Effector memory CD8-positive, alpha-beta T cell (primary cell): ENCODE measurements around the gene MTHFR.

Experiments
- ATAC-seq: fragments of 150-1000 bp; cut with Tn5 transposase; replicated peaks from 2 replicates; pipeline ENCODE4 v1.10.0; 2021; ENCODE audit warnings: mild to moderate bottlenecking, moderate library complexity
- DNase-seq, 3 experiments: peaks; one replicate each; pipeline ENCODE4 v3.0.0; 2021
- H3K27ac Mint-ChIP-seq, 2 donors: one replicate each; pipeline ENCODE4 v1.8.0; 2022; ENCODE audit warnings: mild to moderate bottlenecking in 2 of 2, mixed read lengths in 2 of 2, moderate library complexity in 2 of 2
- H3K27me3 Mint-ChIP-seq, 2 donors: one replicate each; pipeline ENCODE4 v1.8.0; 2022; ENCODE audit warnings: mixed read lengths in 2 of 2
- H3K36me3 Mint-ChIP-seq: one replicate; pipeline ENCODE4 v1.8.0; 2022; ENCODE audit warnings: mild to moderate bottlenecking, moderate library complexity, mixed read lengths; ENCODE audit not compliant: insufficient read depth
- H3K4me1 Mint-ChIP-seq, 2 donors: one replicate each; pipeline ENCODE4 v1.8.0; 2022; ENCODE audit warnings: low read depth in 2 of 2, mixed read lengths in 2 of 2
- H3K4me3 Mint-ChIP-seq, 2 donors: one replicate each; pipeline ENCODE4 v1.8.0; 2022; ENCODE audit warnings: mild to moderate bottlenecking in 2 of 2, mixed read lengths in 2 of 2, moderate library complexity in 2 of 2
- H3K9me3 Mint-ChIP-seq, 2 donors: one replicate each; pipeline ENCODE4 v1.8.0; 2022; ENCODE audit warnings: mixed read lengths in 2 of 2

Gene MTHFR

GRCh38 chr1:11774753-11775152, 31.0 kb downstream of the MTHFR start:
- Mint-ChIP-seq H3K27ac (no peak overlapping the region), H3K27me3 (peaks cover 0 to 6% of the 10 kb centered on the region in 2 donors), H3K4me3 (no peak overlapping the region), H3K36me3 (no peaks in the 10 kb centered on the region), H3K4me1 (no peaks in the 10 kb centered on the region), H3K9me3 (no peaks in the 10 kb centered on the region)
- ATAC-seq = no peak
- DNase-seq = no peak

DNA sequence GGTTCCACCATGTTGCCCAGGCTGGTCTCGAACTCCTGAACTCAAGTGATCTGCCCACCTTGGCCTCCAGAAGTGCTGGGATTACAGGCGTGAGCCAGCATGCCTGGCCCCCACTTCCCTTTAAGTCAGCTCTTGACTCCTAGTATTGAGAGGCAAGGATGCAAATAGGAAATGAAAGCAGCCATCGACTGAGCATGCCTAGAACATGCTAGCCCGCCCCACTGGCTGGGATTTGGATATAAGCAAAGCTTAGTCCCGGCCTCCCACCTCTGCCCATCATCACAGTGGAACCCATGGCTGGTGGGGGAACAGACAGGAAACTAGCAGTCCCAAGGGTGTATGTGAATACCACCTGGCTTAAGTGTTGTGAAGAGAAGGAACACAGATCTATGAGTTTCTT, 33.3 kb downstream of the MTHFR start:
- no peaks in the 10 kb centered on the region for H3K9me3 Mint-ChIP-seq
- DNase-seq (no peak), ATAC-seq (no peak)
- H3K4me3 Mint-ChIP-seq = no peak overlapping the region
- H3K4me1 Mint-ChIP-seq = no peaks in the 10 kb centered on the region
- H3K27me3 Mint-ChIP-seq = peaks cover 0 to 6% of the 10 kb centered on the region in 2 donors
- H3K36me3 Mint-ChIP-seq = no peaks in the 10 kb centered on the region
- no peak overlapping the region for H3K27ac Mint-ChIP-seq

DNA sequence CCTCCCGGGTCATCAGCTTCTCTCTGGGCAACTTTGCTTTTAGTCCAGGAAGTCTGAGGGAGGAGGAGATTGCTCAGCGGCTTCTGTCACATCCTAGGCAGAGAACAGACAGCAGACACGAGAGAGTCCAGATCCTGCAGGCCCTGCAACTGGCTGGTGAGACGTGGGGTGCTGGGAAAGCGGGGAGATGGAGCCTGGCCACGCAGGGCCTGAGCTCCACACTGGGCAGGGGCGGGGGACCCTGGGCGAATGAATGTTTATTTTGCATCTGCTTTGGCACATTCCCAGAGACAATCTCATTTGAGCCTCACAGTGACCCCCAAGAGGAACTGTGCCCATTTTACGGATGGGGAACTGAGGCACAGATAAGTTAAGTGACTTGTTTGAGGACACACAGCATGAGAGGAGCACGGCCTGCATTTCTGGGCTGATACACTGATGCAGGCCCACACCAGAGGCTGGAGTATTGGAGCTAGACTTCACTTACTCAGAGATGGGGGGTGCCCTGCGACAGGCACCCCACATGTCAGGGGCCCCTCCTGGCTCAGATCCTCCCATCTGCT, 34.2 kb downstream of the MTHFR start:
- no peak for ATAC-seq
- no peak for DNase-seq
- Mint-ChIP-seq H3K27me3 (peaks cover 0 to 6% of the 10 kb centered on the region in 2 donors), H3K4me3 (no peak overlapping the region), H3K27ac (no peak overlapping the region), H3K4me1 (no peaks in the 10 kb centered on the region), H3K9me3 (no peaks in the 10 kb centered on the region), H3K36me3 (no peaks in the 10 kb centered on the region)

DNA sequence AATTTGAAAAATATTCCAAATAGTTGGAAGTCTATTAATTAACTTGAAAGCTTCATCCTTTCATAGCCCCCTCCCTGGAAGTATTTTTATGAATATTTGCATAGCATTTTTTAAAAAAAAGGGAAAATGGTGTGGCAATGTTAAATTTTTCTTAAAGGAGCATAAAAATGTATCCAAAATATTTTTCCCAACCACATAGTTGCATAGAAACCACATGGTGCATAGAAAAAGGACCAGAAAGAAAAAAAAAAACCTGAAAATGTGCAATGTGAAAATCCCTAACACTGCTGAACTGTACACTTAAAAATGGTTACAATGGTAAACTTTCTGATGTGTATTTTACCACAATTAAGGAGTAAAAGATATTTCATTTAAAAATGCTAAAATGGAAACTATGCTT, 35.8 kb downstream of the MTHFR start:
- ATAC-seq = no peak

GRCh38 chr1:11769274-11769673, 36.5 kb downstream of the MTHFR start:
- no peak for DNase-seq
- Mint-ChIP-seq H3K4me1 (no peaks in the 10 kb centered on the region), H3K9me3 (no peaks in the 10 kb centered on the region), H3K4me3 (no peak overlapping the region), H3K27me3 (peaks cover under 1 to 11% of the 10 kb centered on the region in 2 donors), H3K27ac (no peak overlapping the region), H3K36me3 (no peaks in the 10 kb centered on the region)
- no peak for ATAC-seq

More for the DNA sequence above, 35.8 kb downstream of the MTHFR start:
- H3K4me3 Mint-ChIP-seq = no peak overlapping the region
- H3K27ac Mint-ChIP-seq = no peak overlapping the region
- no peaks in the 10 kb centered on the region for H3K36me3 Mint-ChIP-seq
- peaks cover 6 to 9% of the 10 kb centered on the region in 2 donors for H3K27me3 Mint-ChIP-seq
- no peak for DNase-seq
- H3K4me1 Mint-ChIP-seq = no peaks in the 10 kb centered on the region
- H3K9me3 Mint-ChIP-seq = no peaks in the 10 kb centered on the region

GRCh38 chr1:11768821-11769220, 36.9 kb downstream of the MTHFR start:
- peaks cover 4 to 15% of the 10 kb centered on the region in 2 donors for H3K27me3 Mint-ChIP-seq
- H3K4me1 Mint-ChIP-seq = no peaks in the 10 kb centered on the region
- no peak overlapping the region for H3K27ac Mint-ChIP-seq
- H3K9me3 Mint-ChIP-seq = no peaks in the 10 kb centered on the region
- ATAC-seq (no peak), DNase-seq (no peak)
- no peaks in the 10 kb centered on the region for H3K36me3 Mint-ChIP-seq
- no peak overlapping the region for H3K4me3 Mint-ChIP-seq

GRCh38 chr1:11767922-11768704, 37.7 kb downstream of the MTHFR start:
- H3K27me3 Mint-ChIP-seq = peaks cover 10 to 22% of the 10 kb centered on the region in 2 donors
- no peak for DNase-seq
- H3K36me3 Mint-ChIP-seq = no peaks in the 10 kb centered on the region
- ATAC-seq = no peak
- no peak overlapping the region for H3K4me3 Mint-ChIP-seq
- no peaks in the 10 kb centered on the region for H3K9me3 Mint-ChIP-seq
- no peak overlapping the region for H3K27ac Mint-ChIP-seq
- no peaks in the 10 kb centered on the region for H3K4me1 Mint-ChIP-seq

DNA sequence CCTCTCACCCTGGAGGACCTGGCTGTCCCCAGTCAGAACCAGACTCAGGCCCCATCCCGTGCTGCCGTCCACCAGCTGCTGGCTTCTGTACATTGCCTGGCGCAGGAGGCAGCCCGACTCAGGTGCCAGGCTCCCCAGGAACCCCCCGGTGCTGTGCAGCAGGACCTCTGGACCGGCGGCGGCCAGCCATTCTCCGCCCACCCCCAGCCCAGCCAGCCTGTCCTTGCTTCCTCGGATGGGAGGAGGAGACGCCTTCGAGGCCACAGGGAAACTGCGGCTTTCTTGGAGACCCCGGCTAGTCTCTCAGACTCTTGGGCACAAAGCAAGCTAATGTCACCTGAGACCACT, 39.4 kb downstream of the MTHFR start:
- Mint-ChIP-seq H3K9me3 (no peaks in the 10 kb centered on the region), H3K4me1 (peaks cover 0 to 2% of the 10 kb centered on the region in 2 donors), H3K27ac (peak overlapping the region in 1 of 2 donors; percentile 49), H3K27me3 (peaks cover 23 to 39% of the 10 kb centered on the region in 2 donors), H3K4me3 (no peak overlapping the region), H3K36me3 (no peaks in the 10 kb centered on the region)
- ATAC-seq (no peak), DNase-seq (no peak)

DNA sequence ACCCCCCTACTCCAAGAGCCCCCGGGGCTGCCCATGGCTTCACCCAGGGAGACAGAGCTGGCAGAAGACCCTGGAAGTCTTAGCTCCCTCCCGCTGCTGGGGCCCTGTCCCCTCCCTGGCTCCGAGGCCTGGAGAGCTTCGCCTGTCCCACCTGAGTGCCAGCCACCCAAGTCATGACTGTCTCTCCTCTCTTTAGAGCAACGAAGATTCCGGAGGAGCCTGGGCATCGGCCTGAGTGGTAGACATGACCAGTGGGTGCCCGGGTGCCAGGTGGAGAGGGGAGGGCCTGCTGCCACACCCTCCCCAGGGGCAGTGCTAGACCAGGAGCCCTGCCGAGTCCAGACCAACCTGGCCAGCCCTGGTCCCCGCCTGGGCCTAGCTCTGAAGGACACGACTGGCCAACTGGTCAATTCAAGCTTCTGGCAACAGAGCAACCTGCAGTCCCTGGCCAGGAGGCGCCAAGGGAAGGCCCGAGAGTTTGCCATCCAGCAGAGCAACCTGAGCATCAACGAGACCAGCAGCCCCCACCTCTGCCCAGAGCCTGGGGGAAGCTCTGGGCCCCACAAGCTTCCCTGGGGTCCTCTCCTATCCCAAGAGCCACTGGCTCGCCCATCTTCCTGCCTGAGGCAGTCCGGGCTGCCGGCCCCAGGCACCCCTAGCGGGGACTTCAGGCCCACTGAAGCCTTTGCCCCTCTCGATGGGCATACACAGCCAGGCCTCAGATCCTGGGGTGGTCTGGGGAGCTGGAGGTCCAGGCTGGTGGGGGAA, 39.9 kb downstream of the MTHFR start:
- peaks cover 29 to 41% of the 10 kb centered on the region in 2 donors for H3K27me3 Mint-ChIP-seq
- H3K9me3 Mint-ChIP-seq = no peaks in the 10 kb centered on the region
- DNase-seq = no peak
- no peaks in the 10 kb centered on the region for H3K36me3 Mint-ChIP-seq
- H3K4me1 Mint-ChIP-seq = peaks cover 2 to 4% of the 10 kb centered on the region in 2 donors
- ATAC-seq = no peak
- no peak overlapping the region for H3K27ac Mint-ChIP-seq
- H3K4me3 Mint-ChIP-seq = no peak overlapping the region

- peaks cover 2 to 4% of the 10 kb centered on the region in 2 donors for H3K4me1 Mint-ChIP-seq
- H3K27ac Mint-ChIP-seq = no peak overlapping the region
- H3K9me3 Mint-ChIP-seq = no peaks in the 10 kb centered on the region
- ATAC-seq (no peak), DNase-seq (no peak)
- H3K4me3 Mint-ChIP-seq = no peak overlapping the region
- no peaks in the 10 kb centered on the region for H3K36me3 Mint-ChIP-seq
- H3K27me3 Mint-ChIP-seq = peaks cover 29 to 50% of the 10 kb centered on the region in 2 donors
Observed at GRCh38 chr1:11764519-11764918, 41.2 kb downstream of the MTHFR start.

DNA sequence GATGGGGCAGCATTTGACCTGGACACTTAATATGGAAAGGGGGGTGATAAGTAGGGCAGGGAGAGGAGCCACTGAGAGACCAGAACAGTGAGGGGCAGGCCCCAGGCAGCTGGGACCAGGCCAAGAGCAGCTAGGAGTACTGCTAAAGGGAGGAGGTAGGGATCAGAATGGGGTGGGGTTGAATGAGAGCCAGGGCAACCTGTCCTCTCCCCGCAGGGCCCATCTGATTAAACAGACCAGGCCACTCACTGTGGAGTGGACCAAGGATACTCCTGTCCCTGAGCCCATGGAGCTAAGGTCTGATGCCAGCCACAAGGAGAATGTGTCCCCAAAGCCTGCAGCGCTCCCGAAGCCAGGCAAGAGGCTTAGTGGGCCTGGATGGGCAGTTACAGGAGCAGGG, 41.6 kb downstream of the MTHFR start:
- Mint-ChIP-seq H3K36me3 (no peaks in the 10 kb centered on the region), H3K9me3 (no peaks in the 10 kb centered on the region), H3K4me1 (peaks cover 2 to 4% of the 10 kb centered on the region in 2 donors), H3K27ac (no peak overlapping the region), H3K4me3 (no peak overlapping the region), H3K27me3 (peaks cover 29 to 50% of the 10 kb centered on the region in 2 donors)
- DNase-seq (no peak), ATAC-seq (no peak)

GRCh38 chr1:11761988-11762406, 43.8 kb downstream of the MTHFR start, which contains the start of gene C1orf167:
Gene C1orf167 (plus strand): TSS chr1:11762193. CDS start chr1:11764401, 2,208 bp downstream.
- Mint-ChIP-seq H3K4me3 (peak within 1 kb of the TSS; percentile 40), H3K27me3 (peaks cover 29 to 50% of the 10 kb centered on the region in 2 donors), H3K9me3 (no peaks in the 10 kb centered on the region)

DNA sequence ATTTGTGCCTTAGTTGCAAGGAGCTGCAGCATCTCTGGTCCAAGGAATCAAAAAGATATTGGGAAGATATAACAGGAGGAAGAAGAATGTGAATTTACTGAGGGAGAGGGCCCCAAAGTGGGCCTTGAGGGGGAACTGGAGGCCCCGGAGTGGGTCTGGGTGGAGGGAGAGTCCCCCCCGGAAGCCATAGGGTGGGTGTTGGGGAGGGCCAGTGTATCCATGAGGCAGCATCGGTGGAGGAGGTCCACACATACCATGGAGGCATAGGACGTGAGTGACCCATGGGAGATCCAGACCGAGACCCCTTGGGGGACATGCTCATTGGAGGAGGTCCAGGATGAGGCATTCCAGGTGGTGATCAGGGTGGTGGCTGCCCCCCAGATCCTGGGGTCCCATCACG, 44.5 kb downstream of the MTHFR start:
- Mint-ChIP-seq H3K27me3 (peaks cover 29 to 50% of the 10 kb centered on the region in 2 donors), H3K4me1 (peaks cover 2 to 4% of the 10 kb centered on the region in 2 donors), H3K9me3 (no peaks in the 10 kb centered on the region), H3K4me3 (peak overlapping the region; percentile 4 to 40), H3K27ac (no peak overlapping the region), H3K36me3 (peaks cover 6% of the 10 kb centered on the region)
- ATAC-seq (no peak), DNase-seq (no peak)

More at GRCh38 chr1:11761988-11762406, 43.8 kb downstream of the MTHFR start, which contains the start of gene C1orf167:
- DNase-seq (peak in 1 of 3 experiments; percentile 9), ATAC-seq (peak; percentile 59)
- Mint-ChIP-seq H3K36me3 (peaks cover 6% of the 10 kb centered on the region), H3K4me1 (peaks cover 2 to 4% of the 10 kb centered on the region in 2 donors), H3K27ac (no peak within 1 kb of the TSS)
